BLaER1 (cell line): ENCODE data around the gene ZFAND5.

Experiments
- H3K27ac ChIP-seq: shearing (Covaris generic); formaldehyde crosslinking; 2 replicates; pipeline ENCODE4 v1.8.1; 2022
- H3K27me3 ChIP-seq: shearing (Covaris generic); formaldehyde crosslinking; 2 replicates; pipeline ENCODE4 v1.8.1; 2022
- H3K36me3 ChIP-seq: shearing (Covaris generic); formaldehyde crosslinking; 2 replicates; pipeline ENCODE4 v1.8.1; 2022
- H3K4me1 ChIP-seq: shearing (Covaris generic); formaldehyde crosslinking; 2 replicates; pipeline ENCODE4 v1.8.1; 2022
- H3K4me2 ChIP-seq: shearing (Covaris generic); formaldehyde crosslinking; 2 replicates; pipeline ENCODE4 v1.8.1; 2022
- H3K4me3 ChIP-seq: shearing (Covaris generic); formaldehyde crosslinking; 2 replicates; pipeline ENCODE4 v1.8.1; 2022
- H3K9ac ChIP-seq: shearing (Covaris generic); formaldehyde crosslinking; 2 replicates; pipeline ENCODE4 v1.8.1; 2022
- H3K9me3 ChIP-seq: shearing (Covaris generic); formaldehyde crosslinking; 2 replicates; pipeline ENCODE4 v1.8.1; 2022
- H4K20me1 ChIP-seq: shearing (Covaris generic); formaldehyde crosslinking; 2 replicates; pipeline ENCODE4 v1.8.1; 2022
- Cebpa-rat ChIP-seq: shearing (Covaris generic); IDR thresholded peaks from 2 replicates; pipeline ENCODE4 v1.8.1; 2022

Gene ZFAND5

DNA sequence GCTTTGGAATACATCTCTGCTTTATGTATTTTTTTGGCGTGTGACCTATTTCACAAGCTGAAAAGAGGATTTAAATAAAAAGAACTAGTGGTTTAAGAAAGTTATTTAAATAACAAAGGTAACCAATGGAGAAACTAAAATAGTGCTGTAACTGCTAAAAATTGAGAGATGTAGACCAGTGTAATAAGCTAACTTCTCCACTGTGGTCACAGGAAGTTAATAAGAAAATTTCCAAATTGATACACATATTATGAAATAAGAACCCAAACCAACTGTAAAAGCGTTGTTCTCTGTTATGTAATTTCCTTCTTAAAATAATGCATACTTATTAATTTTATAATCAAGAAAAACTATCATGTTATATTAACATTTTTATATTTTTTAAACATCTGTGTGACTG, 29.1 kb upstream of the ZFAND5 start:
- Histone ChIP-seq H3K4me1 (no peaks in the 10 kb centered on the region), H4K20me1 (no peaks in the 10 kb centered on the region), H3K9ac (no peak overlapping the region), H3K27me3 (no peaks in the 10 kb centered on the region), H3K4me2 (no peak overlapping the region), H3K9me3 (no peaks in the 10 kb centered on the region), H3K4me3 (no peak overlapping the region), H3K36me3 (no peaks in the 10 kb centered on the region), H3K27ac (no peak overlapping the region)
- TF ChIP-seq Cebpa-rat, result no peak

DNA sequence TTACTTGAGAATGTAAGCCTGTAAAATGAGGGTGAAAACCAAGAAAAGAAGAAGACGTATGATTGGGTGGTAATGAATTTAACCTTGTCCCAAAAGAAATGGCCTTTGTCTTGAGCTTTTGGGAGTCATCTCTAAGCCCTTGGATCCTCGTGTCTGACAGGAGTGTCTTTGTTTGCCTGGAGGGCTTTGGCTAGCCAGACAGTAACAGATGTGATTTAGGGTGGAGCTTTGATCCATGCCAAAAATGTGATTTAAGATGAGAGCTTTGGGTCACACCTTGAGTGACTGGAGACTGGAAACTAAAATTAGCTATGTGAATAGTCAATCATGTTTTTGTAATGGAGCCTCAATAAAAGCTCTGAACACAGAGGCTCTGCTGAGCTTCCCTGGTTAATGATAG, 25.9 kb upstream of the ZFAND5 start:
- Histone ChIP-seq H3K4me1 (no peaks in the 10 kb centered on the region), H4K20me1 (no peaks in the 10 kb centered on the region), H3K36me3 (no peaks in the 10 kb centered on the region), H3K9me3 (no peaks in the 10 kb centered on the region), H3K4me2 (no peak overlapping the region), H3K27ac (no peak overlapping the region), H3K9ac (no peak overlapping the region), H3K27me3 (no peaks in the 10 kb centered on the region), H3K4me3 (no peak overlapping the region)
- no peak for TF ChIP-seq Cebpa-rat

DNA sequence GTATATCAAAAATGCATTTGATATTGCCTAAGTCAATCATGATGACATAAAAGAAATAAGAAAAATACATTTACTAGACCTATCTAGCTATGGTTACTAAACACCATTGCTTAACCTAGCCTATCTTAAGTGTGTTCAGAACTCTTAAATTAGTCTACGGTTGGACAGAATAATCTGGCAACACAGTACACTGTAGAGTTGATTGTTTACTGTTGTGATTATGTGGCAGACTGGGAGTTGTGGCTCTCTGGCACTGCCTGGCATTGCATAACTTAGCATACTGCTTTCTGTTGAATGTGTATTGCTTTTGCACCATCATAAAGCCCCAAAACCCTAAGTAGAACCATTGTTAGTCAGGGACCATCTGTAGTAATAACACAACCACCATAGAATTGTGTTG, 21.2 kb upstream of the ZFAND5 start:
- H3K9me3 ChIP-seq, result no peaks in the 10 kb centered on the region
- H3K27me3 ChIP-seq, result no peaks in the 10 kb centered on the region
- no peak overlapping the region for H3K27ac ChIP-seq
- H3K4me3 ChIP-seq, result no peak overlapping the region
- H3K36me3 ChIP-seq, result no peaks in the 10 kb centered on the region
- no peaks in the 10 kb centered on the region for H4K20me1 ChIP-seq
- H3K4me2 ChIP-seq, result no peak overlapping the region
- H3K4me1 ChIP-seq, result no peaks in the 10 kb centered on the region
- no peak for TF ChIP-seq Cebpa-rat
- no peak overlapping the region for H3K9ac ChIP-seq

DNA sequence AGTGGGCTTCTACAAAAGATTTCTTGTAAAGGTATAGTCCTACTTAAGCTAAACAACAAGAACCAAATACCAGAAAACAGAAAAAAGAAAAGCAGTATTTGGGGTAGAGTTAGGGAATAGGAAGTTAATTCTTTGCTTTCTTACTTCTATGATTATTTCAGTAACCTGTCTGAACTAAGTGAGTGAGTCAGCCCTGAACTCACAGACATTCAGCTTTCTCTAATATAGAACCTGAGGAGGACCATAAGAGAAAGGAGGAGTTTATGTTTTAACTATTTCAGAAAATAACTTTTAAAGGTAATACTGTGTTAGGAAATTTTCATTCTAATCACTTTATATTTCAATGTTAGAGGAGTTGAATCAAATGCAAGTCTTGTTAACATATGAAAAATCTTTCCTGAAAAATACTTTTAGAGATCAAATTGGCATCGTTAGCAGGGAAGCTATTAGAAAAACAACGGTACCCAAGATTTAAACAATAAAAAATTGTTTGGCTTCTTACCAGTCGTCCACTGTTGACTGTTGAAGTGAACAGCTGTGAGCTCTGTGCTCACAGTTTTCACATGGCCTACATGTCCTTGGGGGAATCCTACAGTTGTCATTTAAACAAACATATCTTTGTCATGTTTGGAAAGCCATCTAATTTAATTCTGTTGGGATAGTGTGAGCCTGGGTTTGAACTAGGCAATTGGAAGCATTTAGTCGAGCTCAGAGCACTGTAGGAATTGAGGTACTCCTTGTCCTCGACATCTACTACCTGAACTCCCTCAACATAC, 19.9 kb upstream of the ZFAND5 start:
- H3K27me3 ChIP-seq, result no peaks in the 10 kb centered on the region
- no peak for TF ChIP-seq Cebpa-rat
- no peaks in the 10 kb centered on the region for H4K20me1 ChIP-seq
- H3K9ac ChIP-seq, result no peak overlapping the region
- H3K4me3 ChIP-seq, result no peak overlapping the region
- no peaks in the 10 kb centered on the region for H3K4me1 ChIP-seq
- no peaks in the 10 kb centered on the region for H3K9me3 ChIP-seq
- no peaks in the 10 kb centered on the region for H3K36me3 ChIP-seq
- no peak overlapping the region for H3K27ac ChIP-seq
- H3K4me2 ChIP-seq, result no peak overlapping the region

DNA sequence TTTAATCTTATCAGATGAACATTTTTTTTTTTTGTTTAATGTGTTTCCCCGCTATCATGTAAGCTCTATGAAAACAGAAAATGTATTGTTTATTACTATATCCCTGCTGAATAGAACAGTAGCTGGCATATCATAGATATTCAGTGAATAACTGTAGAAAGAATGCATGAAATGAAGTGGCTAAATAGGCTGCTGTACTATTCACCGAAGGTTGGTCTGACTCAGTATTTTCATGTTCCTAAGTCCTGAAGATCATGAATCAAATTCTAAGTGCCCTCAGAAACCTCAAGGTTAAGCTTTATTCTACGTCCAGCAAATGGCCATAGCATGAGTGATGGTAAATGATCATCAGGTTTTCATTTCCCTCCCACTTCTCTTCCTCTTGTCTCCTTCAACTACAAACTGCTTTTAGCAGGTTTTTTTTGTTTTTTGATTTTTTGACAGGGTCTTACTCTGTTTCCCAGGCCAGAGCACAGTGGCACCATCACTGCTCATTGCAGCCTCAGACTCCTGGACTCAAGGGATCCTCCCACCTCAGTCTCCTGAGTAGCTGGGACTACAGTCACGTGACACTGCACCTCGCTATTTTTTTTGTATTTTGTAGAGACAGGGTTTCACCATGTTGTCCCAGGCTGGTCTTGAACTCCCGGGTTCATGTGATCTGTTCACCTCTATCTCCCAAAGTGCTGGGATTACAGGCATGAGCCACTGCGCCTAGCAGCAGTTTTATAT, 19.1 kb upstream of the ZFAND5 start:
- Histone ChIP-seq H3K4me3 (no peak overlapping the region), H3K9ac (no peak overlapping the region), H4K20me1 (no peaks in the 10 kb centered on the region), H3K4me1 (no peaks in the 10 kb centered on the region), H3K27me3 (no peaks in the 10 kb centered on the region), H3K27ac (no peak overlapping the region), H3K4me2 (no peak overlapping the region), H3K9me3 (no peaks in the 10 kb centered on the region), H3K36me3 (no peaks in the 10 kb centered on the region)
- TF ChIP-seq Cebpa-rat, result no peak

DNA sequence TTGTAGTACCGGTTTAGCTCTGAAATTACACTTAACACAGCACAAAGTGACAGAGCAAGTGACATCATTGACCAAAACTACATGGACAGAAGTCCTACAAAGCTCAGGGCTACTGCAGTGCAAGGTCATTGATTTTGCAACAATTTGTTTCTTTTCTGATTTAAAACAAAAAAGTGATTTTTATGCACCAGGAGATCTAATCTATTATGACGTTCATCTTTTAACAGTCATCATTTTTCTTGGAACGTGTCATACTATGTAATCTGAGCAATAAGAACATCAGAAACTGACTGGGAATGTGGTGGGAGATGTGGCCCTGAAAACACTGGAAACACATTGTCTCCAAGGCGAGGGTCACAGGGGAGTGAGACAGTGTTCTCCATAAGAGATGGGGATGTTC, 17.4 kb upstream of the ZFAND5 start:
- Histone ChIP-seq H3K9ac (no peak overlapping the region), H3K4me3 (no peak overlapping the region), H3K9me3 (no peaks in the 10 kb centered on the region), H3K4me2 (no peak overlapping the region), H3K36me3 (no peaks in the 10 kb centered on the region), H4K20me1 (no peaks in the 10 kb centered on the region), H3K27ac (no peak overlapping the region), H3K4me1 (no peaks in the 10 kb centered on the region), H3K27me3 (no peaks in the 10 kb centered on the region)
- TF ChIP-seq Cebpa-rat, result no peak

DNA sequence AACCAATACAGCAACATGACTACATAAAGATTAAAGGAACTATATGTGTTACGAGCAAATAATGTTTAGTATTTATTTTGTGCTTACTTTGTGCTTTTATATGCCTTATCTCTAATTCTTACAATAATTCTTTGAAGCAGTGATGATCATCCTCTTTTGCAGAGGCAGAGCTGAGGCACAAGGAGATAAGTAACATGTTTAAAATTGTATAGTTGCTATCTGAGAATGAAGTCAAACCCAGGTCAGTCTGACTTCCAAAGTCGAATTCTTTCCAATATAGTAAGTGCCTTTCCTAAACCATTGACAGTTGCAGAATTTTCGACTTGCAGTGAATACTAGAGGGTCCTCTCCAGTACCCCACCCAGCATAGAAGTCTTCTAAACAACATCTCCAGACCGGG, 12.0 kb upstream of the ZFAND5 start:
- Histone ChIP-seq H3K27ac (no peak overlapping the region), H3K36me3 (no peaks in the 10 kb centered on the region), H3K9ac (no peak overlapping the region)

DNA sequence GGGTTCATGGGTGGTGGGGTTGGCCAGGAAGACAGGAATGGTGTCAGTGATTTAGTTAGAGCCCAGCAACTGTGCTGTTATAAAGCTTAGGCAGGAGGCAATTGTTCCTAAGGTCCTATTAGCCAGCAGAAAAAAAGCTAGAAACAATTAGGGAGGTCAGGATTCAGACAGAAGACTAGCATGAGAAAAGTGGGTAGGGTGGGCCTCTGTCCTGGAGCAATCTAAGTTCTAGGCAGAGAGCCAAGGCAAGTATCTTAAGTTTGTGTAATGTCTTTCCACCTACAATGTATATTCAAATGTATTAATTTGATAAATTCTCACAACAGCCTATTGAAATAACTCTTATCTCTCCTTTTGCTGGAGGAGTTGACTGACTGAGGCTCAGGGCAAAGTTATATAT, 6.1 kb upstream of the ZFAND5 start:
- Histone ChIP-seq H3K4me1 (no peaks in the 10 kb centered on the region; the same call in 1 of the 2 replicates), H3K4me3 (no peak overlapping the region), H3K9me3 (no peaks in the 10 kb centered on the region), H3K27ac (no peak overlapping the region), H3K9ac (no peak overlapping the region), H3K27me3 (no peaks in the 10 kb centered on the region), H3K36me3 (no peaks in the 10 kb centered on the region), H3K4me2 (no peak overlapping the region), H4K20me1 (no peaks in the 10 kb centered on the region)
- TF ChIP-seq Cebpa-rat, result no peak

More for the DNA sequence above, 12.0 kb upstream of the ZFAND5 start:
- Histone ChIP-seq H3K4me1 (no peaks in the 10 kb centered on the region), H3K27me3 (no peaks in the 10 kb centered on the region), H3K4me2 (no peak overlapping the region), H3K4me3 (no peak overlapping the region), H4K20me1 (no peaks in the 10 kb centered on the region), H3K9me3 (no peaks in the 10 kb centered on the region)
- TF ChIP-seq Cebpa-rat, result no peak

DNA sequence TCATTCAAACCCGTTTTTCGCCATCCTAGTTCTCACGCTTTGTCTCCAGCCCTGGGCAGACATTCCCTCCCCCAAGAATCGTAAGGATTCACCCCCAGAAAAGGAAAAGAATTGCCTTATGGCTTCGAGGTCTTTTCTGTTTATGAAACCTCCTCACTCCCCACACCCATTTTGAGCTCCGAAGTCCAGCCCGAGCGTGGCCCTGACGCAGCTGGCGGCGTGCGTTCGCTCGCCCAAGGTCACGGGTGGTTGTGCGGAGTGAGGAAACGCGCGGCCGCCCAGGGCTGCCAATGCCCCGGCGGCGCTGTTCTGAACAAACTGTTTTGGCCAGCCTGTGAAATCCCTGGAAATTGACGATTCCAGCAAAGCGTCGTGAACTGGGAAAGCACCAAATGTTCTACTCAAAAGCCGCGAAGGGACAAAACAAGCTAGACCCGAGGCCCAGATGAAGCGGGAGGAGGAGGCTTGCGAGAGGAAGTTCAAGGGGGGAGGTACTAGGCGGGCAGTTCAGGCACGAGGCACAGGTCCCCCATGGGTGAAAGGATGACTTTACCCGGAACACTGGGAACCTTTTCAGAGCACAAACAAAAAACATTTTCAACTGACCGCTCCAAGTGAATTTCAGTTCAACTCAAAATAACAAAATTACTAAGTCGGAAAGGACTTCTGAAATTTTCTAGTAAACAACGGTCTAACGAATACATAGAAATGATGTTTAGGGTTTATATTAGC, 683 bp upstream of the ZFAND5 start:
- peaks cover 34% of the 10 kb centered on the region for H4K20me1 ChIP-seq
- H3K9ac ChIP-seq, result peak overlapping the region; percentile 99
- H3K4me3 ChIP-seq, result peak overlapping the region; percentile 89
- no peaks in the 10 kb centered on the region for H3K27me3 ChIP-seq
- no peak for TF ChIP-seq Cebpa-rat
- H3K4me1 ChIP-seq, result peaks cover 26% of the 10 kb centered on the region
- H3K27ac ChIP-seq, result peak overlapping the region; percentile 98
- H3K4me2 ChIP-seq, result peak overlapping the region; percentile 83
- H3K36me3 ChIP-seq, result peaks cover 20% of the 10 kb centered on the region; the same call in 1 of the 2 replicates
- H3K9me3 ChIP-seq, result no peaks in the 10 kb centered on the region
